Caco-2 (cell line): ENCODE measurements around the gene USP37. TPM values are rescaled to one million over a fixed set of nuclear protein-coding genes. Genes with fewer than 3 reads are reported as not detected.

ENCODE experiments used
- BruUV-seq: library from RNA; stranded (reverse); fragments of 400-500 nt; replicated peaks from 2 replicates; lab custom pipeline; 2021; lab: Mats Ljungman, UMichigan
- CTCF ChIA-PET: fragments of 300-600 bp; sonication (Branson Sonifier 250); formaldehyde crosslinking; loops from one replicate; lab custom pipeline; 2022; ENCODE audit warnings: antibody characterized with exemption; lab: Charles Lee
- POLR2A ChIA-PET: fragments of 300-600 bp; sonication (Branson Sonifier 250); formaldehyde crosslinking; loops from one replicate; lab custom pipeline; 2022; ENCODE audit warnings: antibody characterized with exemption; lab: Charles Lee
- DNase-seq, 2 experiments: peaks; one replicate each; pipeline versions ENCODE4 v3.0.0 to v3.0.0-alpha.2; 2020 to 2022
- H3K27me3 ChIP-seq: replicated peaks from 2 replicates; pipeline ENCODE4 v1.6.0; 2011; ENCODE audit warnings: low read length; ENCODE audit not compliant: control insufficient read depth, insufficient read depth
- H3K36me3 ChIP-seq: 2 replicates; pipeline ENCODE4 v1.5.1; 2011; ENCODE audit warnings: low read length; ENCODE audit not compliant: control insufficient read depth, insufficient read depth
- H3K4me1 ChIP-seq: fragments of 250-450 bp; sonication (Bioruptor Pico); 2 replicates; pipeline ENCODE4 v1.5.1; 2020; ENCODE audit warnings: mild to moderate bottlenecking
- H3K4me3 ChIP-seq: 2 replicates; pipeline ENCODE4 v1.5.1; 2011; ENCODE audit warnings: low read depth, mild to moderate bottlenecking, control low read depth, low read length
- H3K9me3 ChIP-seq: fragments of 250-450 bp; sonication (Bioruptor Pico); 2 replicates; pipeline ENCODE4 v1.5.1; 2020; ENCODE audit warnings: mild to moderate bottlenecking, moderate library complexity
- H3K27ac Mint-ChIP-seq: one replicate; pipeline ENCODE4 v1.8.0; 2022; ENCODE audit warnings: mixed read lengths; ENCODE audit not compliant: unreplicated experiment
- H3K27me3 Mint-ChIP-seq: one replicate; pipeline ENCODE4 v1.8.0; 2022; ENCODE audit warnings: mixed read lengths; ENCODE audit not compliant: insufficient read depth, unreplicated experiment
- H3K36me3 Mint-ChIP-seq: one replicate; pipeline ENCODE4 v1.8.0; 2022; ENCODE audit warnings: mild to moderate bottlenecking, mixed read lengths; ENCODE audit not compliant: insufficient read depth, unreplicated experiment
- H3K4me1 Mint-ChIP-seq: one replicate; pipeline ENCODE4 v1.8.0; 2022; ENCODE audit warnings: low read depth, mixed read lengths; ENCODE audit not compliant: unreplicated experiment
- H3K4me3 Mint-ChIP-seq: one replicate; pipeline ENCODE4 v1.8.0; 2022; ENCODE audit warnings: mild to moderate bottlenecking, moderate library complexity, mixed read lengths; ENCODE audit not compliant: unreplicated experiment
- H3K9me3 Mint-ChIP-seq: one replicate; pipeline ENCODE4 v1.8.0; 2022; ENCODE audit warnings: mixed read lengths; ENCODE audit not compliant: unreplicated experiment
- CTCF ChIP-seq, 2 experiments: fragments of 200-600 bp in 1 of 2; IDR thresholded peaks; 1 replicate in 1 of 2; 2 replicates in 1 of 2; pipeline versions ENCODE4 v1.5.1 to v1.8.0; 2011 to 2022; ENCODE audit warnings: antibody characterized with exemption in 1 of 2, control low read depth in 1 of 2, inconsistent platforms in 1 of 2, low read depth in 1 of 2, low read length in 1 of 2, mild to moderate bottlenecking in 1 of 2, moderate library complexity in 1 of 2; ENCODE audit not compliant: insufficient read depth in 1 of 2, severe bottlenecking in 1 of 2, unreplicated experiment in 1 of 2
- intact Hi-C: fragments of 100-400 bp; cut with micrococcal nuclease; formaldehyde crosslinking; loops from one replicate; pipeline ENCODE4 v1.10.0; 2022; ENCODE audit not compliant: unreplicated experiment
- total RNA-seq: library from RNA; stranded (reverse); gene quantifications from 2 replicates; pipeline ENCODE4 v1.2.3, GENCODE V29; 2022

Gene USP37
- total RNA-seq, 1 experiment from 2014 or later = 22.2 TPM

GRCh38 chr2:218404351-218405085 lies 163.6 kb downstream of the USP37 start:
- Mint-ChIP-seq H3K27me3 (no peaks in the 10 kb centered on the region), H3K9me3 (no peaks in the 10 kb centered on the region), H3K36me3 (peaks cover 83% of the 10 kb centered on the region), H3K27ac (peak overlapping the region; percentile 99), H3K4me1 (peaks cover 38% of the 10 kb centered on the region), H3K4me3 (peak overlapping the region; percentile 16)
- no peak for DNase-seq
- Histone ChIP-seq H3K27me3 (no peaks in the 10 kb centered on the region), H3K36me3 (no peaks in the 10 kb centered on the region), H3K4me1 (peaks cover 33% of the 10 kb centered on the region), H3K4me3 (no peak overlapping the region), H3K9me3 (no peaks in the 10 kb centered on the region)
- BruUV-seq = no TSS peak
- POLR2A ChIA-PET = interaction anchor here (0.6 kb wide), 1 partner anchor 14 kb away, joined by 3 read pairs; the partner anchor contains the start of gene VIL1
- CTCF ChIA-PET = interaction anchor here (0.6 kb wide), 1 partner anchor 762 kb away, joined by 3 read pairs; no protein-coding TSS in a partner anchor
- no peak for TF ChIP-seq CTCF (IDR thresholded peaks at IDR 0.05; ENCODE audit: insufficient read depth in 1 of 2, low read depth in 1 of 2, low read length in 1 of 2, severe bottlenecking in 1 of 2, unreplicated experiment in 1 of 2)
- intact Hi-C loops = no loop called here

- Mint-ChIP-seq H3K27ac (no peak overlapping the region), H3K4me3 (no peak overlapping the region), H3K27me3 (no peaks in the 10 kb centered on the region), H3K4me1 (peaks cover 38% of the 10 kb centered on the region), H3K36me3 (peaks cover 83% of the 10 kb centered on the region), H3K9me3 (no peaks in the 10 kb centered on the region)
- peaks cover 33% of the 10 kb centered on the region for H3K4me1 ChIP-seq
- intact Hi-C loops = no loop called here
- no peaks in the 10 kb centered on the region for H3K9me3 ChIP-seq
- H3K27me3 ChIP-seq = no peaks in the 10 kb centered on the region
- CTCF ChIA-PET = no interaction called here
- no peak for TF ChIP-seq CTCF (IDR thresholded peaks at IDR 0.05; ENCODE audit: insufficient read depth in 1 of 2, low read depth in 1 of 2, low read length in 1 of 2, severe bottlenecking in 1 of 2, unreplicated experiment in 1 of 2)
- H3K36me3 ChIP-seq = no peaks in the 10 kb centered on the region
- POLR2A ChIA-PET = no interaction called here
- no peak for DNase-seq
- H3K4me3 ChIP-seq = no peak overlapping the region
- no TSS peak for BruUV-seq
Observed at GRCh38 chr2:218403810-218404209, 164.3 kb downstream of the USP37 start.

GRCh38 chr2:218402911-218403411 lies 165.2 kb downstream of the USP37 start:
- ChIA-PET POLR2A (no interaction called here), CTCF (no interaction called here)
- H3K9me3 ChIP-seq = no peaks in the 10 kb centered on the region
- no peak for TF ChIP-seq CTCF (IDR thresholded peaks at IDR 0.05; ENCODE audit: insufficient read depth in 1 of 2, low read depth in 1 of 2, low read length in 1 of 2, severe bottlenecking in 1 of 2, unreplicated experiment in 1 of 2)
- H3K36me3 Mint-ChIP-seq = peaks cover 80% of the 10 kb centered on the region
- no peak overlapping the region for H3K4me3 ChIP-seq
- H3K36me3 ChIP-seq = no peaks in the 10 kb centered on the region
- H3K4me1 Mint-ChIP-seq = peaks cover 34% of the 10 kb centered on the region
- no peak for DNase-seq
- H3K4me3 Mint-ChIP-seq = no peak overlapping the region
- H3K27me3 Mint-ChIP-seq = no peaks in the 10 kb centered on the region
- H3K27me3 ChIP-seq = no peaks in the 10 kb centered on the region
- no peak overlapping the region for H3K27ac Mint-ChIP-seq
- no peaks in the 10 kb centered on the region for H3K9me3 Mint-ChIP-seq
- peaks cover 33% of the 10 kb centered on the region for H3K4me1 ChIP-seq
- no TSS peak for BruUV-seq
- intact Hi-C loops = no loop called here
